ENCODE data around the gene PAFAH1B2. TPM values are rescaled to one million over a fixed set of nuclear protein-coding genes. Genes with fewer than 3 reads are reported as not detected.

PAFAH1B2 gene
- total RNA-seq, 1 experiment from 2014 or later = 91.3 TPM

- DNase-seq = no peak
- no peak for TF ChIP-seq CTCF (conservative IDR thresholded peaks at IDR 0.05)
- TF ChIP-seq EZH2 (IDR thresholded peaks at IDR 0.05; ENCODE audit: low read depth) = no peak
- no TSS peak for BruUV-seq (replicated peaks)
- no peaks in the 10 kb centered on the region for H3K79me2 ChIP-seq (ENCODE audit: low read depth)
- intact Hi-C loops (cut with micrococcal nuclease; ENCODE audit: unreplicated experiment) = no loop called here
- CTCF ChIA-PET = no interaction called here
- H3K27me3 ChIP-seq (ENCODE audit: insufficient read depth, low read depth) = no peaks in the 10 kb centered on the region
- no peak overlapping the region for H3K4me3 ChIP-seq
- POLR2A ChIA-PET (ENCODE audit: unreplicated experiment) = no interaction called here
- no peaks in the 10 kb centered on the region for H3F3A ChIP-seq (ENCODE audit: insufficient read depth, low read depth)
- no peaks in the 10 kb centered on the region for H3K9me3 ChIP-seq (ENCODE audit: insufficient read depth, low read depth)
- H2AFZ ChIP-seq = no peak overlapping the region
- no peaks in the 10 kb centered on the region for H3K36me3 ChIP-seq (ENCODE audit: low read depth)
- no peaks in the 10 kb centered on the region; the same call in 1 of the 2 replicates for H4K20me1 ChIP-seq (ENCODE audit: insufficient read depth)
- no peaks in the 10 kb centered on the region for H3K9me2 ChIP-seq (ENCODE audit: insufficient read depth)
- no peaks in the 10 kb centered on the region for H3K4me1 ChIP-seq (replicated peaks; ENCODE audit: insufficient read depth)
- no peak overlapping the region for H3K4me2 ChIP-seq
- H3K27ac ChIP-seq = no peak overlapping the region
These were observed 52.9 kb downstream of the PAFAH1B2 start for GRCh38 chr11:117197006-117197405.

GRCh38 chr11:117197516-117198456 lies 53.7 kb downstream of the PAFAH1B2 start:
- H3K4me1 ChIP-seq (replicated peaks; ENCODE audit: insufficient read depth) = no peaks in the 10 kb centered on the region
- H3K79me2 ChIP-seq (ENCODE audit: low read depth) = no peaks in the 10 kb centered on the region
- TF ChIP-seq EZH2 (IDR thresholded peaks at IDR 0.05; ENCODE audit: low read depth) (no peak), CTCF (conservative IDR thresholded peaks at IDR 0.05) (peak; percentile 34; the same call in 1 of the 2 replicates)
- H3K4me3 ChIP-seq = no peak overlapping the region
- POLR2A ChIA-PET (ENCODE audit: unreplicated experiment) = no interaction called here
- intact Hi-C loops (cut with micrococcal nuclease; ENCODE audit: unreplicated experiment) = no loop called here
- CTCF ChIA-PET = no interaction called here
- no peaks in the 10 kb centered on the region; the same call in 1 of the 2 replicates for H4K20me1 ChIP-seq (ENCODE audit: insufficient read depth)
- no peak overlapping the region for H3K27ac ChIP-seq
- BruUV-seq (replicated peaks) = no TSS peak
- no peak for DNase-seq
- no peaks in the 10 kb centered on the region for H3K27me3 ChIP-seq (ENCODE audit: insufficient read depth, low read depth)
- no peak overlapping the region for H2AFZ ChIP-seq
- H3F3A ChIP-seq (ENCODE audit: insufficient read depth, low read depth) = no peaks in the 10 kb centered on the region
- no peak overlapping the region for H3K4me2 ChIP-seq
- no peaks in the 10 kb centered on the region for H3K36me3 ChIP-seq (ENCODE audit: low read depth)
- H3K9me3 ChIP-seq (ENCODE audit: insufficient read depth, low read depth) = no peaks in the 10 kb centered on the region
- H3K9me2 ChIP-seq (ENCODE audit: insufficient read depth) = no peaks in the 10 kb centered on the region

GRCh38 chr11:117198613-117199012 lies 54.5 kb downstream of the PAFAH1B2 start:
- Histone ChIP-seq H3K4me1 (replicated peaks; ENCODE audit: insufficient read depth) (no peaks in the 10 kb centered on the region), H2AFZ (no peak overlapping the region), H3K27ac (no peak overlapping the region), H3K36me3 (ENCODE audit: low read depth) (no peaks in the 10 kb centered on the region), H3K79me2 (ENCODE audit: low read depth) (no peaks in the 10 kb centered on the region), H3K9me2 (ENCODE audit: insufficient read depth) (no peaks in the 10 kb centered on the region), H3K9me3 (ENCODE audit: insufficient read depth, low read depth) (no peaks in the 10 kb centered on the region), H3K27me3 (ENCODE audit: insufficient read depth, low read depth) (no peaks in the 10 kb centered on the region), H4K20me1 (ENCODE audit: insufficient read depth) (no peaks in the 10 kb centered on the region; the same call in 1 of the 2 replicates), H3K4me2 (no peak overlapping the region), H3K4me3 (no peak overlapping the region), H3F3A (ENCODE audit: insufficient read depth, low read depth) (no peaks in the 10 kb centered on the region)
- POLR2A ChIA-PET (ENCODE audit: unreplicated experiment) = no interaction called here
- BruUV-seq (replicated peaks) = no TSS peak
- no peak for TF ChIP-seq CTCF (conservative IDR thresholded peaks at IDR 0.05)
- no peak for TF ChIP-seq EZH2 (IDR thresholded peaks at IDR 0.05; ENCODE audit: low read depth)
- CTCF ChIA-PET = no interaction called here
- intact Hi-C loops (cut with micrococcal nuclease; ENCODE audit: unreplicated experiment) = no loop called here
- no peak for DNase-seq
